Endothelial cell of umbilical vein (primary cell): Measurements from ENCODE around the gene GPATCH2L. TPM values are rescaled to one million over a fixed set of nuclear protein-coding genes. Genes with fewer than 3 reads are reported as not detected.

Source experiments
- BruUV-seq: library from RNA; stranded (reverse); fragments of 400-500 nt; replicated peaks from 2 replicates; lab custom pipeline; 2021; lab: Mats Ljungman, UMichigan
- CTCF ChIA-PET: fragments of 300-600, 350-600 bp; sonication (Branson Sonifier 250); formaldehyde crosslinking; loops from one replicate; lab custom pipeline; 2021; ENCODE audit warnings: antibody characterized with exemption, inconsistent platforms; lab: Charles Lee
- POLR2A ChIA-PET: fragments of 300-600, 350-600 bp; sonication (Branson Sonifier 250); formaldehyde crosslinking; loops from one replicate; lab custom pipeline; 2021; ENCODE audit warnings: antibody characterized with exemption, inconsistent platforms; lab: Charles Lee
- DNase-seq: peaks from one replicate; pipeline ENCODE4 v3.0.0-alpha.2; 2011; ENCODE audit warnings: low read depth, low spot score
- FAIRE-seq: peaks from 2 replicates; lab custom pipeline; 2011; peaks lifted over from hg19 to GRCh38; lab: Jason Lieb, UNC
- H2AFZ ChIP-seq: 2 replicates; pipeline ENCODE4 v1.6.0; 2012; ENCODE audit warnings: low read depth, low read length, control low read depth, inconsistent platforms
- H3K27ac ChIP-seq: 2 replicates; pipeline ENCODE4 v1.5.1; 2011; ENCODE audit warnings: low read depth, mild to moderate bottlenecking, control low read depth, low read length, moderate library complexity; ENCODE audit not compliant: insufficient read depth
- H3K27me3 ChIP-seq, 2 experiments: 2 replicates each; pipeline versions ENCODE4 v1.6.0 to v1.6.1; 2011; ENCODE audit warnings: low read length in 2 of 2, mixed read lengths in 1 of 2; ENCODE audit not compliant: control insufficient read depth in 2 of 2, insufficient read depth in 2 of 2
- H3K36me3 ChIP-seq, 2 experiments: 2 replicates in 1 of 2; 3 replicates in 1 of 2; pipeline ENCODE4 v1.5.1; 2011; ENCODE audit warnings: low read length in 2 of 2, mild to moderate bottlenecking in 1 of 2, moderate library complexity in 1 of 2; ENCODE audit not compliant: control insufficient read depth in 2 of 2, insufficient read depth in 2 of 2; ENCODE audit errors: extremely low read depth in 1 of 2
- H3K4me1 ChIP-seq: 3 replicates; pipeline ENCODE4 v1.5.1; 2011; ENCODE audit warnings: mild to moderate bottlenecking, low read length; ENCODE audit not compliant: control insufficient read depth, insufficient read depth; ENCODE audit errors: extremely low read depth
- H3K4me2 ChIP-seq: 2 replicates; pipeline ENCODE4 v1.6.1; 2011; ENCODE audit warnings: low read length, control low read depth, mixed read lengths; ENCODE audit not compliant: insufficient read depth
- H3K4me3 ChIP-seq, 3 experiments: fragments of 200-600 bp in 1 of 3; sonication (generic), shearing (Covaris generic) in 1 of 3; replicated peaks in 1 of 3; 2 replicates each; pipeline ENCODE4 v1.5.1; 2011 to 2016; ENCODE audit warnings: control low read depth in 3 of 3, low read length in 3 of 3, mild to moderate bottlenecking in 2 of 3, inconsistent platforms in 1 of 3, low read depth in 1 of 3, moderate library complexity in 1 of 3; ENCODE audit not compliant: insufficient read depth in 1 of 3
- H3K79me2 ChIP-seq: 2 replicates; pipeline ENCODE4 v1.6.0; 2012; ENCODE audit warnings: low read length, inconsistent platforms; ENCODE audit not compliant: control insufficient read depth, insufficient read depth
- H3K9ac ChIP-seq: replicated peaks from 2 replicates; pipeline ENCODE3; 2011; ENCODE audit warnings: low read length, control low read depth; ENCODE audit not compliant: insufficient read depth; ENCODE audit errors: extremely low read depth
- H3K9me1 ChIP-seq: replicated peaks from 3 replicates; pipeline ENCODE4 v1.6.0; 2011; ENCODE audit warnings: mild to moderate bottlenecking, low read length; ENCODE audit not compliant: control insufficient read depth, insufficient read depth; ENCODE audit errors: extremely low read depth
- H3K9me3 ChIP-seq: replicated peaks from 2 replicates; pipeline ENCODE4 v1.5.1; 2012; ENCODE audit warnings: low read length, inconsistent platforms; ENCODE audit not compliant: control insufficient read depth, insufficient read depth
- H4K20me1 ChIP-seq: replicated peaks from 2 replicates; pipeline ENCODE3; 2011; ENCODE audit warnings: mild to moderate bottlenecking, low read length; ENCODE audit not compliant: control insufficient read depth, insufficient read depth; ENCODE audit errors: extremely low read depth
- EZH2 ChIP-seq: IDR thresholded peaks from 2 replicates; pipeline ENCODE4 v1.6.1; 2012; ENCODE audit warnings: borderline replicate concordance, low read depth, mild to moderate bottlenecking, moderate library complexity, low read length, inconsistent platforms; ENCODE audit not compliant: severe bottlenecking
- FOS ChIP-seq: IDR thresholded peaks from 2 replicates; pipeline ENCODE4 v1.6.1; 2011; ENCODE audit warnings: mild to moderate bottlenecking, low read length, moderate library complexity, borderline replicate concordance; ENCODE audit not compliant: insufficient read depth
- GATA2 ChIP-seq: IDR thresholded peaks from 2 replicates; pipeline ENCODE4 v1.7.0; 2011; ENCODE audit warnings: low read depth, mild to moderate bottlenecking, moderate library complexity, mixed read lengths, low read length; ENCODE audit not compliant: insufficient read length, insufficient read depth
- JUN ChIP-seq: IDR thresholded peaks from 2 replicates; pipeline ENCODE4 v1.6.1; 2011; ENCODE audit warnings: borderline replicate concordance, low read depth; ENCODE audit not compliant: insufficient read length, insufficient read depth
- MYC ChIP-seq: IDR thresholded peaks from one replicate; pipeline ENCODE4 v1.6.1; 2011; ENCODE audit warnings: mild to moderate bottlenecking, low read depth, low read length
- POLR2A ChIP-seq: IDR thresholded peaks from 2 replicates; pipeline ENCODE4 v1.6.1; 2012; ENCODE audit warnings: low read depth, mild to moderate bottlenecking, control low read depth, low read length
- POLR2AphosphoS5 ChIP-seq: IDR thresholded peaks from 2 replicates; pipeline ENCODE4 v1.6.1; 2012; ENCODE audit warnings: low read depth, mild to moderate bottlenecking, control low read depth, low read length, moderate library complexity; ENCODE audit not compliant: insufficient read depth
- dilution Hi-C: fragments of 300-500 bp; cut with MboI; formaldehyde crosslinking; loops from one replicate; pipeline ENCODE4 v1.15.0; 2019; ENCODE audit warnings: low sequenced_read_pairs; ENCODE audit not compliant: extremely low pct_ligation_motif_present
- intact Hi-C: fragments of 100-400 bp; cut with micrococcal nuclease; formaldehyde crosslinking; loops from one replicate; pipeline ENCODE4 v1.10.0; 2022
- polyA plus RNA-seq, 4 experiments: library from polyadenylated mRNA; depleted of rRNA in 3 of 4; stranded (reverse) in 3 of 4; unstranded in 1 of 4; fragments of >200 nt; gene quantifications; 2 replicates each; pipeline versions ENCODE4 v1.2.1 to v1.2.3, GENCODE V29; 2011 to 2012; ENCODE audit warnings: missing spikeins in 1 of 4
- total RNA-seq: library from RNA; stranded (reverse); gene quantifications from 2 replicates; pipeline ENCODE4 v1.2.3, GENCODE V29; 2021
- TF ChIP-seq, protein P1 (sequence below), 2 donors: IDR thresholded peaks; 1 replicate in 1 of 2; 2 replicates in 1 of 2; pipeline ENCODE4 v1.5.1; 2011; ENCODE audit warnings: low read length in 2 of 2, mild to moderate bottlenecking in 2 of 2, moderate library complexity in 2 of 2, control low read depth in 1 of 2, inconsistent platforms in 1 of 2, low read depth in 1 of 2; ENCODE audit not compliant: insufficient read depth in 1 of 2; ENCODE audit errors: extremely low read depth in 1 of 2
- TF ChIP-seq, protein P2 (sequence below): IDR thresholded peaks from 2 replicates; pipeline ENCODE4 v1.6.1; 2011; ENCODE audit not compliant: insufficient read depth, insufficient read length

The GPATCH2L gene
- total and polyA plus RNA-seq, 2 donors (not counting 3 experiments of a cell fraction or from before 2014, with no cell fraction given) = 23.3 to 40.0 TPM

GRCh38 chr14:76168531-76168930, 16.8 kb downstream of the GPATCH2L start:
- CTCF ChIA-PET = no interaction called here
- DNase-seq (no peak), FAIRE-seq (no peak)
- no peak for TF ChIP-seq POLR2AphosphoS5
- H3K27me3 ChIP-seq = no peaks in the 10 kb centered on the region
- no peak overlapping the region for H3K27ac ChIP-seq
- dilution Hi-C loops (no loop called here), intact Hi-C loops (no loop called here)
- no TSS peak for BruUV-seq
- H3K9me1 ChIP-seq = no peaks in the 10 kb centered on the region
- POLR2A ChIA-PET = no interaction called here
- H2AFZ ChIP-seq = no peak overlapping the region
- no peaks in the 10 kb centered on the region for H3K4me1 ChIP-seq
- no peak overlapping the region for H3K9ac ChIP-seq
- H3K4me2 ChIP-seq = no peak overlapping the region
- H4K20me1 ChIP-seq = peaks cover 5% of the 10 kb centered on the region
- no peaks in the 10 kb centered on the region for H3K9me3 ChIP-seq
- peaks cover 23 to 24% of the 10 kb centered on the region in 2 experiments for H3K36me3 ChIP-seq
- peaks cover 64% of the 10 kb centered on the region for H3K79me2 ChIP-seq
- no peak overlapping the region for H3K4me3 ChIP-seq

DNA sequence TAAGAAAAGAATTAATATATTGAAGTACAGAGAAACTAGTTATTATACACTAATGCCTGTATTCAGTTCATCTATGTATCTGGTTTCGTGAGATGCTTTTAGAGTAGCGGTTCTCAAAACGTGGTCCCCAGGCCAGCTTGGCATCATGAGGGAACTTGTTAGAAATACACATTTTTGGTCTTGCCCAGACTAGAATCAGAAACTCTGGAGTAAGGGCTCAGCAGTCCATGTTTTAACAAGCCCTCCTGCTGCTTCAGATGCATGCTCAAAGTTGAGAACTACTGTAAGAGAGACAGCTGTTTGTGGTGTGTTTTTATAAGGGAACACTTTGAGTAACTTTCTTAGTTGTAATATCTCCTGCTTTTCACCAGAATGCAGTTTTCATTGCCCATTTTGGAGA, 18.1 kb downstream of the GPATCH2L start:
- intact Hi-C loops (no loop called here), dilution Hi-C loops (no loop called here)
- H3K9ac ChIP-seq = no peak overlapping the region
- FAIRE-seq (no peak), DNase-seq (no peak)
- no peak overlapping the region for H2AFZ ChIP-seq
- H4K20me1 ChIP-seq = peaks cover 2% of the 10 kb centered on the region
- no TSS peak for BruUV-seq
- H3K4me3 ChIP-seq = no peak overlapping the region
- peaks cover 20 to 24% of the 10 kb centered on the region in 2 experiments for H3K36me3 ChIP-seq
- no peaks in the 10 kb centered on the region for H3K4me1 ChIP-seq
- ChIA-PET CTCF (interaction anchor here (1.5 to 1.7 kb wide), 2 partner anchors 8 to 14 kb away, joined by 3 read pairs; no protein-coding TSS in a partner anchor), POLR2A (no interaction called here)
- H3K4me2 ChIP-seq = no peak overlapping the region
- no peak overlapping the region for H3K27ac ChIP-seq
- no peaks in the 10 kb centered on the region for H3K27me3 ChIP-seq
- no peaks in the 10 kb centered on the region for H3K9me1 ChIP-seq
- TF ChIP-seq MYC (no peak), POLR2AphosphoS5 (no peak), FOS (no peak), POLR2A (no peak), GATA2 (no peak), EZH2 (no peak), JUN (no peak)
- TF ChIP-seq, protein P1, sequence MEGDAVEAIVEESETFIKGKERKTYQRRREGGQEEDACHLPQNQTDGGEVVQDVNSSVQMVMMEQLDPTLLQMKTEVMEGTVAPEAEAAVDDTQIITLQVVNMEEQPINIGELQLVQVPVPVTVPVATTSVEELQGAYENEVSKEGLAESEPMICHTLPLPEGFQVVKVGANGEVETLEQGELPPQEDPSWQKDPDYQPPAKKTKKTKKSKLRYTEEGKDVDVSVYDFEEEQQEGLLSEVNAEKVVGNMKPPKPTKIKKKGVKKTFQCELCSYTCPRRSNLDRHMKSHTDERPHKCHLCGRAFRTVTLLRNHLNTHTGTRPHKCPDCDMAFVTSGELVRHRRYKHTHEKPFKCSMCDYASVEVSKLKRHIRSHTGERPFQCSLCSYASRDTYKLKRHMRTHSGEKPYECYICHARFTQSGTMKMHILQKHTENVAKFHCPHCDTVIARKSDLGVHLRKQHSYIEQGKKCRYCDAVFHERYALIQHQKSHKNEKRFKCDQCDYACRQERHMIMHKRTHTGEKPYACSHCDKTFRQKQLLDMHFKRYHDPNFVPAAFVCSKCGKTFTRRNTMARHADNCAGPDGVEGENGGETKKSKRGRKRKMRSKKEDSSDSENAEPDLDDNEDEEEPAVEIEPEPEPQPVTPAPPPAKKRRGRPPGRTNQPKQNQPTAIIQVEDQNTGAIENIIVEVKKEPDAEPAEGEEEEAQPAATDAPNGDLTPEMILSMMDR (IDR thresholded peaks at IDR 0.05; ENCODE audit: extremely low read depth in 1 of 2, insufficient read depth in 1 of 2, low read depth in 1 of 2, low read length in 2 of 2) = no peak
- TF ChIP-seq, protein P2, sequence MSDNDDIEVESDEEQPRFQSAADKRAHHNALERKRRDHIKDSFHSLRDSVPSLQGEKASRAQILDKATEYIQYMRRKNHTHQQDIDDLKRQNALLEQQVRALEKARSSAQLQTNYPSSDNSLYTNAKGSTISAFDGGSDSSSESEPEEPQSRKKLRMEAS = no peak
- H3K9me3 ChIP-seq = no peaks in the 10 kb centered on the region
- peaks cover 54% of the 10 kb centered on the region for H3K79me2 ChIP-seq
